Measurements from ENCODE around the gene FOXC1.

- TF ChIP-seq CTCF (IDR thresholded peaks at IDR 0.05; ENCODE audit: low read depth, low read length, poor library complexity, severe bottlenecking): no peak
- TF ChIP-seq EZH2phosphoT487 (IDR thresholded peaks at IDR 0.05; ENCODE audit: borderline replicate concordance, low read length): no peak
Measured at GRCh38 chr6:1580585-1580984, 29.1 kb upstream of the FOXC1 start.
